HG02610 (cell line): ENCODE results near the gene CAPS.

Experiments
- ATAC-seq: cut with Tn5 transposase; IDR thresholded peaks from one replicate; pipeline ENCODE4 v1.9.1; 2021; ENCODE audit warnings: mild to moderate bottlenecking, moderate library complexity; ENCODE audit not compliant: unreplicated experiment

Gene CAPS

GRCh38 chr19:5908773-5909442 is 5.1 kb upstream of the CAPS start:
- no peak for ATAC-seq

GRCh38 chr19:5910638-5910907 is 3.5 kb upstream of the CAPS start:
- ATAC-seq: no peak

GRCh38 chr19:5911366-5911765 is 2.7 kb upstream of the CAPS start:
- ATAC-seq: no peak

GRCh38 chr19:5914358-5914774 is 312 bp downstream of the CAPS start:
- no peak for ATAC-seq

GRCh38 chr19:5914946-5915781 is 1.1 kb downstream of the CAPS start:
- ATAC-seq: no peak

DNA sequence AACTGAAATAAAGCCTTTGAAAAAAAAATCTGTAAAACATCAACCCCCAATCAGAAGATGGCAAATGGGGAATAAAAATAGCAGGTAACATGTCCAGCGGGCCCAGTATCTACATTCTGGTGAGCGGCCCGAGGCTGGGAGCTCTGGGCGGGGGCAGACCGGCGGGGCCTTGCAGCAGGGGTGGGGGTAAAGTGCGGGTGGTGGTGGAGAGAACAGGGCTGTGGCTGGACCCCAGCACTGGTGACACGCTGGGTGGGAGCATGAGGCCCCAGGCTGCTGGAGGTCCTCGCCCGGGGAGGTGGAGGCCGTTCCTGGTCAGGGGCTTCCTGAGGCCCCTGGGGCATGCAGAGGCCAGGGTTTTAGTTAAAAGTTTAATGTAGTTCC is 1.7 kb downstream of the CAPS start:
- no peak for ATAC-seq

DNA sequence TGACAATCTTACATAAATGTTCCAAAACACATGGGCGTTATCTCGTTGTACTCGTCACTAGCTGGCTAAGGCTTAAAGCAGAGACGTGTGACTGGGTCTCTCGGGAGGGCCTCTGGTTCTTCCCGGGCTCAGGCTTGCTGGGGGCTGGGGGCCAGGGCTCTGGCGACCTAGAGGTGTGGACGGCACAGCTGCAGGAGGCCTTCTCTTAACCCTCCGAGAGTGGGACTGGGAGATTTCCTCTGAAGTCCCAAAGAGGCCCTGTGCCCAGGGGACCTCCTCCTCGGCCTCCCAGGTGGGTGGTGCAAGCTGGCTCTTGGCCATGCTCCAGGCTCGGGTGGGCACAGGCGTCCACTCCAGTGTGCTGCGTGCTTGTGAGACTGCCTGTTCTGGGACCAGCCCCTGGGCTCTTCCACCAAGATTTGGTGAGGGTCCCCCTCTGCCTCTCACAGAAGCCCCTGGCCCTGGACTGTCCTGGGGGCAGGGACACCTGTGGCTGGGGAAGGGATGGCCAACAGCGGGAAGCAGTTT is 2.2 kb downstream of the CAPS start:
- no peak for ATAC-seq

DNA sequence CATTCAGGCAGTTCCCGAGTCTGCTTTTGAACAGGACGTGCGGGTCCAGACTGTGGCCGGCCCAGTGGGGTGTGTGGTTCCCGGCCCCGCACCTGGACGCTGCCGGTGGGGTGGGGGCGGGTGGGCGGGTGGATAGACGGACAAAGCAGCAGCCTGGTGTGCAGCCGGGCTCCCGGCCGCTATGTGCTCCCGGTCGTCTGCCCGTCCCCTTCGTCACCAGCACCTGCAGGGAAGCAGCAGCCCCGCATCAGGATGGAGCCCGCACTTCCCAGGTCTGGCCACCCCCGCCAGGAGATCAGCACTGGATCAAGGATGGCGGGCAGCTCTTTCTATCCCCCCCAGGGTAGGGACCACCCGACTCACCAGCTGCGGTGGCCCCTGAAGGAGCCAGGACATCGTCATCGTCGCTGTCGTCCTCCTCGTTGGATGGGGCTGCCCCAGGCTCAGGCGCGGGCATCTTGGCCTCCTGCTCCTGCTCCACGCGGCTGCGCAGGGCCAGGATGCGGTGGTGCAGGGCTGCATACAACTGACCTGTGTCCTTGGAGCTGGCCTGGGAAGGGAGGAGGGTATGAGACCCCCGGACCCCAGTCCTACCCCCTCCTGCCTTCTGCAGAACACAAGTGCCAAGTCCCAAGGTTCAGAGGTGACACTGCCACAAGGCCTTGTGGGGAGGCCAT is 3.5 kb downstream of the CAPS start:
- no peak for ATAC-seq

GRCh38 chr19:5918463-5919079 is 4.5 kb downstream of the CAPS start:
- no peak for ATAC-seq

DNA sequence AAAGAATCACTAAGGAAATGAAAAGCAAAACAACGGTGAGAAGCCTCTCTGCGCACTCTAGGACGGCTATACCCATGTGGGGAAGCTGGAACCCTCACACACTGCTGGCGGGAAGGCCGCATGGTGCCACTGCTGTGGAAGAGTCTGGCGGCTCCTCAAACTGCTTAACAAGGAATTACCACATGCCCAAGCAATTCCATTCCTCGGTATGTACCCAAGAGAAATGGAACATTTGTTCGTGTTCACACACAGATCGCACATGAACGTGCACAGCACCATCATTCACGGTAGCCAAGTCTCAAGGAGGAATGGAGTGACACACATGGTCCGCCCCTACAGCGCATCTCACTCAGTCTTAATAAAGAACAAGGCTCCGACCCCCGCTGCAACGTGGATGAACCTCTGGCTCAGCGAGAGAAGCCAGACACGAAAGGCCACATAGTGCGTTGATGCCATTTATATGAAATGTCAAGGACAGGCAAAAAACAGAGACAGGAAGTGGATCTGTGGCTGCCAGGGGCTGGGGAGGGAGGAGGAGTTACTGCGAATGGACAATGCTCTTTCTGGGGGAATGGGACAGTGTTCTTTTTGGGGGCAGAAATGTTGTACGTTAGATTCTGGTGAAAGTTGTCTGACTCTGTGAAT is 7.6 kb downstream of the CAPS start:
- no peak for ATAC-seq

DNA sequence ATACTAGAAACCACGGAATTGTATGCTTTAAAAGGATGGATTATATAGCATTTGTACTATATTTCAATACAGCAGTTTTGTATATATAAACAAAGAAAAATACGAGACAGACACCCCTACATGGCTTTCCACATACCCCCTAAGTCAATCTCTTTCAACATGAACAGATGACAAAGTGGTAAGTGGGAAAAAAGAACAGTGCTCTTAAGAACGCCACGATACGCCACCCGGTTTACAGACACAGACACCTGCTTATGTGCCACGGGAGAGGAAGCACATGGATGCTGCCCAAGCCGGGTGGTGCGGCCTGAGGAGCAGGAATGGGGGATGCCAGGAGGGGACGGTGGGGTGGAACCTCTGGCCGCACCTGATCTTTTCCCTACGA is 8.1 kb downstream of the CAPS start:
- no peak for ATAC-seq

GRCh38 chr19:5923356-5923755 is 9.3 kb downstream of the CAPS start:
- ATAC-seq: no peak

GRCh38 chr19:5925830-5926427 is 11.9 kb downstream of the CAPS start:
- ATAC-seq: no peak

GRCh38 chr19:5926641-5927440 is 12.8 kb downstream of the CAPS start:
- ATAC-seq: no peak

- peak; percentile 67 for ATAC-seq
Measured at GRCh38 chr19:5927441-5927821, 13.4 kb downstream of the CAPS start.

DNA sequence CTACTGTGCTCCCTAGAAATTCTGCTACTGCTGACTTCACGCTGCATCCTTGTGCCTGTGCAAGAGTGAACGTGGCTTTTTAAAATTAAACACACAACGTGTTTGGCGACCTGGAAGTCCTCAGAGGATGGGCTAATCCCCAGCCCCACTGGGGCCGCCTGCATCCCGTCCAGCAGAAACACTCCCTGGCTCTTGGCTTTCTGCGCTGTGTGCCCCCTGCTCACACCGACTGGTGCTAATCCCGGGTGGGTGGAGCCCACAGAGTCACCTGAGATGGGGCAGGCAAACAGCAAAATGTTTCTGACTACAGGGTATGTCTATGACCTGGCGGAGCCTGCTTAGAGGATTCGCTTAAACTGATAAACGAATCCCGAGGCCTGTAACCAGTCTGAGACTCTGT is 15.1 kb downstream of the CAPS start:
- no peak for ATAC-seq

DNA sequence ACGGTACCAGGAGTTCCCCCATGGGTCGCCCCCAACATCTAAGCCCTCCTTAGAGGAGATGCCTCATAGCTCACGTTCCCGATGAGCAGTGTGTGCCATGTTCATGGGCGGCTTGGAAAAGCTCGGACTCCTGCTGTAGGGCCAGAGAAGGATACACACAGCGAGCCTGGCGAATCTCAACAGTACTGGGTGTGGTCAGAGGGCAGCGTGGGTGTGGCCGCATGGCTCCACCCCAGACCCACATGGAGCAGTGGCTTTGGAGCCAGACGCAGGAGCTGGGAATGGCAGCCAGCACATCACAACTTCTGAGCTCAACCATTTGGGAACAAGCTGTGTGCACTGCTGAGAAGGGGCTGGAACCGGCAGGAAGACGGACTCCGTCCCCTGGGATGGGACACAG is 15.6 kb downstream of the CAPS start:
- no peak for ATAC-seq

GRCh38 chr19:5931251-5931650 is 17.2 kb downstream of the CAPS start:
- no peak for ATAC-seq

- no peak for ATAC-seq
Measured at GRCh38 chr19:5932146-5932545, 18.1 kb downstream of the CAPS start.
